ENCODE data around the gene TNFSF13B.

- TF ChIP-seq CTCF (IDR thresholded peaks at IDR 0.05; ENCODE audit: low read depth, low read length, poor library complexity, severe bottlenecking) (peak; percentile 77), EZH2phosphoT487 (IDR thresholded peaks at IDR 0.05; ENCODE audit: borderline replicate concordance, low read length) (no peak)
Observed at GRCh38 chr13:108322206-108322824, 52.8 kb downstream of the TNFSF13B start.
